ENCODE results near the gene SLC44A1.

Gene SLC44A1

DNA sequence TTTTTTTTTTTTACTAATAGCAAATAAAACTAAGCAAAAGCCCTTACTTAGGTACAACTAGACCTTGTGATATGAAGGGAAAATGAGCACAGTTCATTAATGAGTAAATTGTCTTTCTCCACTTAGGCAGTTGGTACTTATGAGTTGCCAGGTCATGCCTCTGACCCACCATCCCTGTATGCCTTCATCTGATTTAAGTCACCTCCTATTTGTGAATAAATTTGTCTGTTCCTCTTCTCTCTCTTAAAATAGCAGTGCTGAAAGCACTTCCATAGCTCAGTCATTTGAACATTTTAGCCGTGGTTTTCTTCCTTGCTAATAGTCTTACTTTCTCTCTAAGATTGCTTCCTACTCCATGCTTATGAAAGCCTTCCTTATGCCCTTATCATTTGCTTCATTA lies 61.4 kb downstream of the SLC44A1 start:
- no peak for DNase-seq (ENCODE audit: low read depth)

DNA sequence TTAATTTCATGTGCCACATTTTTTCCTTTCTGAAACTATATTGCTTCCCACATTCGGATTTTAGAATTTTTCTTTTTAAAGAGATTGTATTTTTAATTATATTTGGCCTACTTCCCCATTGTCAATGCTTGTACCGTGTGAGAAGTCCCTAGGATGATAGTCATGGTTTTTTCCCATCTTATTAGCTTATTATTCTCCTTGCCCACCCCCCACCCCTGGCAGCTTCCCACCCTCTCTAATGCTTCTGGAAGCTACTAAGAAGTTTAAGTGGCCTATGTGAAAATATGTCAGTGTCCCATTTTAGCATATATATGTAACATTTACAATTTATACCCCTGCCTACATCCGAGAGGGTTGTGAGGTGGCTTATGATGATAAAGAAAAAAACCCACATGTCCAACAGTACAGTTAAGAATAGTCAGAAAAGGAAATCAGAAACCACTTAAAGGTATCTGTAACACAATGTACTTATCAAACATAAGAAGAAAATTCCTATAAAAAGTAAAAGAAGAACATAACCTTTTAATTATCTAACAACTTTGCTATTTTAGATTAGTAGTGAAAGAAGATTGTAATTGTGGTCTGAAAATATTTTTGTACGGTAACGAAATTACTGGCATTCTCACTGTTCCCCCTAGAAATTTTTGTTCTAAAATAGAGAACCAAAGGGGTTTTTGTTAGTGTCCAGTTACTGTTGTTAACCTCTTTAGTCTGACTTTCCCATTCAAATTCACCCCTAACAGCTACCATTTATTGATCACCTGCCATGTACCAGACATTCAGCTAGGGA lies 62.1 kb downstream of the SLC44A1 start:
- DNase-seq (ENCODE audit: low read depth) = no peak

DNA sequence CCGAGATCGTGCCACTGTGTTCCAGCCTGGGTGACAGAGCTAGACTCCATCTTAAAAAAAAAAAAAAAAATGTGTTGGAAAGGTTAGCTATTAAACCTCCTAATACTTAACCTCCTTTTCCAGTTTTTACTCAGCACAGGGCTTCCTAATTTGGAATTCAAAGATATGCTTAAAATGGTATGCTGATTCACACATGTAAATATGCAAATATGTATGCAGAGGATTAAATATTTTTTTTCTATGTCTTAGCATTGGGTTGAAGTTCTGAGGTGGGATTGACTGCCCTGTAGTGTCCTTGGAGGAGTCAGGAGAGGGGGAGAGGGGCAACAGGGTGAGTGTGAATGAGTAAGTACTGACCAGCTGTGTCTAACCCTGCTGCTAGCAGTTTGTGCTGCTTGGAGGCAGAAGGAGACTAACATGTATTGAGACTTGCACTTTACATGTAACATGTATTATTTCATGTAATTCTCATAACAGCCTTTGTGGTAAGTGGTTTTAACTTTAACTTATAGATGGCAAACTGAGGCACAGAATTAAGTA lies 63.2 kb downstream of the SLC44A1 start:
- no peak for DNase-seq (ENCODE audit: low read depth)

DNA sequence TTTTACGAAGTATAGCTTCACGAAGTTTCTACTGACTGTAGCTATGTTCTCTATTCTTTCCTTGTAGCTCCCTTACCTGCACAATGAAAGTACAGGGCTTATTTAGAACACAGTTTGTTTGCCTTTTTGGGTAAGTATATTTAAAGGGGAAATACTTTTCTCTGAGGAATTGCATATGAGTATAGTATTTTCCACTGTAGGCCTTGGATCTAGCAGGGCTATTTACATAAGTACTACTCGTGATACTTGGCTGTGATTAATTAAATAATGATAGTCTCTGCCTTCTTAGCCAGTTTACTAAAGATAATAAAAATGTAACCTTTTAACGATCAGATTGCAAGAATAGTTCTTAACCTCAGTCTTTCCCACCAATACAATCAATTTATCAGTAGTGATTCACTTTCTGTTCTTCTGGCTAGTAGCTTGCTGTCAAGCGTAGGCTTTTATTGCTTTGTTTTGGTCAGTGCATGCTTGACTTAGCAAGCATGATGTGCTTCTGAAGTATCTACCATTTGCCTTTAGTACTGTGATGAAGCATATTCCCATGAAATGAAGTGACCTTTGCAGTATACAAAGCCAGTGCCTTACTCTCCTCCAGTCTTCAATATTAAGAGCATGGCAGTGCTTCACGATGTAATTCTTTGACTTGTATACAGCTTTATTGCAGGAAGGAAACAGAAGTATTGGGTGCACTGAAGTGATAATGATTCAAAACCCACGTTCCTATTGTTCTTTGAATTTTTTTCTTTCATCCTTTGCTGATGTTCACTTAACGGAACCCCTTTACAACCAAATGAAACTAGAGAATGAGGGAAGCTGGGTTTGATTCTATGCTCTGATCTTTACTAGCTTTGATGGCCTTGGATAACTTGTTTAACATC lies 64.2 kb downstream of the SLC44A1 start:
- no peak for DNase-seq (ENCODE audit: low read depth)

DNA sequence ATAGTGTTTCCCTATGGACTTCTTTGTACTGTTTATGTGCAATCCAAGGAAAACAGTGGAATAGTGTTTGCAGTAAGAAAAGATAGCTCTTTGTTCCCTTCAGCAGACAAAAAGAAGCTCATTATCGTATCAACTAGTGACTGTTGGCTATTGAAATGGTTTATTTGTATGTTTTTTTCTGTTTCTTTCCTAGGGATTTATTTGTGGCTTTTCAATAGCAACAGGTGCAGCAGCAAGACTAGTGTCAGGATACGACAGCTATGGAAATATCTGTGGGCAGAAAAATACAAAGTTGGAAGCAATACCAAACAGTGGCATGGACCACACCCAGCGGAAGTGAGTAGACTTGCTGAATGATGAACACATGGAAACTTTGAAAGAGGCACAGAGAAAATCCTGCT lies 65.1 kb downstream of the SLC44A1 start:
- no peak for DNase-seq (ENCODE audit: low read depth)

DNA sequence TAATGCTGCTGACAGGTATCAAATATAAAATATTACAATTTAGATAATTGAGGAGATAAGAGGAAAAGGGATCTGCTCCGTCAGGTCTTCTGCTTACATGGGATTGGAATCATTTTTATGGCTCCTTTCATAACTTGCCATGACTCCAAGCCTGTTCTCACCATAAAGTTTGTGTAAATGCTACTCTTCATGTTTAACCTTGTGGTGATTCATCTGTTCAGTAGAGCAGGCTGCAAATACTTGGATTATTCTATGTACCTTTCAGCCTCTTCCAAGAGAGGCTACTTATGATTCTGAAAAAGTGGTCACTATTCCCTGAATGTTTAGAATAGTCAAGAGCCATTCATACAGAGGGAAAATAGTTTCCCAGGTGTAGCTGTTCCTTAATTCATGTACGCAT lies 66.9 kb downstream of the SLC44A1 start:
- DNase-seq (ENCODE audit: low read depth) = no peak

DNA sequence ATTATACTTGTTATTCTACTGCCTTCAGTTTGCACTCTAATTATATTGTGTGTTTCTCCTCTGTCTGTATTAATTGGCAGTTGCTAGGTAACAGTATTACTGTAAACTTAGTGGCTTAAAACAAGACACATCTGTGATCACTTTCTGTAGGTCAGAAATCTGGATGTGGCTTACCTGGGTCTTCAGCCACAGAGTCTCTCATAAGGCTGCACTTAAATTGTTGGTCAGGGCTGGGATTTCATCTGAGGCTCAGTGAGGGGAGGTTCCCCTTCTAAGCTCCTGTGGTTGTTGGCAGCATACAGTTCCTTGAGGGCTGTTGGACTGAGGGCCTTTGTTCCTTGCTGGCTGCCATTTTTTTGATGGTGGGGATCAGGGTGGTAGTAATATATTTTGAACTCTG lies 68.8 kb downstream of the SLC44A1 start:
- no peak for DNase-seq (ENCODE audit: low read depth)

DNA sequence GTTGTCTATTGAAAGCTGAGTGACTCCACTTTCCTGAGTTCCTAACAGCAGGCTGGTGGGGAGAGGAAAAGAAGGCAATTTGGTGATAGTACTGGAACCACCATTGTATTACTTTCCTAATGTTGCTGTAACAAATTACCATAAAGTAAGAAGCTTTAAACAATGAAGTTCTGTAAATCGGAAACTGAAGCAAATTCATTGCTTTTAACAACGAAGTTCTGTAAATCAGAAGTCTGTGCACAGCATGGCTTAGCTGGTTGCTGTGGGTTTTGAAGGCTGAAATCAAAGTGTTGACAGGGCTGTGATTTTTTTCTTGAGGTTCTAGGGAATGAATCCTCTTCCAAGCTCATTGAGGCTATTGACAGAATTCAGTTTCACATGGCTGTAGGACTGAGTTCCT lies 72.3 kb downstream of the SLC44A1 start:
- DNase-seq (ENCODE audit: low read depth) = no peak

DNA sequence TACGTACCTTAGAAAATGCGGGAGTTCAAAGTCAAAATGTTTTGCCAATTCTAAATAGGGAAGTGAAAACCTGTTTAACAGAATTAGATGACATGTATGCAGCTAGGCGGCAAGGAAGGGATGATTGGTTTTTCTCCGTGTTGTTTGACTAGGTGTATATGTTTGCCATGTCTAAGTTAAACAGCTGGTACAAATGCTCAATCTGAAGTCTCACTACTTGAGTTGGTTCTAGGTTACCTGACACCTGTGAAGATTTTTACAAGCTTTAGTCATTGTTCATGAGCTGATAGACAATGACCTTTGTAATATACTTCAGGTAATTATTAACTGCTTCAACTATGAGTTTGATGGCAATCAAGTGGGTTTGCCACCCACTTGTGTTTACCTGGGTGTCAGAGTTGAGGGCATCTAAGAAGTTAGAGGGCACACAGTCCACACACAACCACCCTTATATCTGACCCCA lies 74.3 kb downstream of the SLC44A1 start:
- DNase-seq (ENCODE audit: low read depth) = no peak

DNA sequence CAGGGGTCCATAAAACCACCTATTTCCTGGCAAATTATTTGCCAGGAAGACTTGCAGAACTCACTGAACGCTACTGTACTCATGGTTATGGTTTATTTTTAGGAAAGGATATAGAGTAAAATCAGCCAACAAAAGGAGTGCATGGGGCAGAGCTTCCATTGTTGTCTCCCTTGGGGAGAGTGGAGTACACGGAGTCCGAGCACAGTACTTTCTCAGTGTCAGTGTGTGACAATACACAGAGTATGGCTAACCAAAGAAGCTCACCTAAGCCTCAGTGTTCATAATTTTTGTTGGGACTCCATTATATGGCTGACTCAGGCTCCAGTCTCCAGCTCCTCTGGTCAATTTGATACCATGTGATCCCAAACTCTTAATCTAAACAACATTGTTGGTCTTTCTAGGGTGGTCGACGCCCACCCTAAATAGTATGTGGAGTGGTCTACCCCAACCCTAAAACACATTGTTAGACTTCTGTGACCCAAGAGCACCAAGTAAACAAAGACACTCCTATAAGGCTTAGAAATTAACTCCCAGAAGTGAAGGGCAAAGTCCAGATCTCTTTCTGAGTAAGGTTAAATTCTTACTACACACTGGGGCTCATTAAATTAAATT lies 74.9 kb downstream of the SLC44A1 start:
- DNase-seq (ENCODE audit: low read depth) = no peak

DNA sequence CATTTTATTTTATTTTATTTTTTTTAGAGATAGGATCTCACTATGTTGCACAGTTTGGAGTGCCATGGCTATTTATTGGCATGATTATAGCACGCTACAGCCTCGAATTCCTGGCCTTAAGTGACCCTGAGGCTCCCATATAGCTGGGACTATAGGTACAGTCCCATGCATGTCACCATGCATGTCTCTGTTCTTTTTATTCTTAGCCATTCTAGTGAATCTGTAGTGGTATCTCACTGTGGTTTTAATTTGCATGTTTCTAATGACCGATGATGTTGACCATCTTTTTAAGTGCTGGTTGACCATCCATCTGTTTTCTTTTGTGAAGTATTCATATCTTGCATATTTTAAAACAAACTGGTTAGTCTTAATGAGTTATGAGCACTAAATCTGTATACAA lies 76.1 kb downstream of the SLC44A1 start:
- no peak for DNase-seq (ENCODE audit: low read depth)

DNA sequence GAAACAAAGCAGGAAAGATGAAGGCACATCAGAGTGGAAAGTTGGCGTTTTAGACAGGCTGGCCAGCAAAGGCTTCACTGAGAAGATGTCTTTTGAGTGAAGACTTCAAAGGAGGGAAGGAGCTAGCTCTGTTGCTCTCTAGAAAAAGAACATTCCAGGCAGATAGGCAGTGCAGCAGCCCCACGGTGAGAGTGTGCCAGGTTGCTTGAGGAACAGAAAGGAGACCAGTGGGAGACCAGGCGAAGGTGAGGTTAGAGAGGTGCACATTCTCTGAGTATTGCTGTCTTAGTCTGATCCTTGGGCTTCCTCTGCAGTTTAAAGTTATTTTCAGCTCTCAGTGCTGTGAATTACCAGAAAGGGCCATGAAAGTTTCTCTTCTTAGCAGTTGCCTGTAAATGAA lies 83.8 kb downstream of the SLC44A1 start:
- DNase-seq (ENCODE audit: low read depth) = no peak

DNA sequence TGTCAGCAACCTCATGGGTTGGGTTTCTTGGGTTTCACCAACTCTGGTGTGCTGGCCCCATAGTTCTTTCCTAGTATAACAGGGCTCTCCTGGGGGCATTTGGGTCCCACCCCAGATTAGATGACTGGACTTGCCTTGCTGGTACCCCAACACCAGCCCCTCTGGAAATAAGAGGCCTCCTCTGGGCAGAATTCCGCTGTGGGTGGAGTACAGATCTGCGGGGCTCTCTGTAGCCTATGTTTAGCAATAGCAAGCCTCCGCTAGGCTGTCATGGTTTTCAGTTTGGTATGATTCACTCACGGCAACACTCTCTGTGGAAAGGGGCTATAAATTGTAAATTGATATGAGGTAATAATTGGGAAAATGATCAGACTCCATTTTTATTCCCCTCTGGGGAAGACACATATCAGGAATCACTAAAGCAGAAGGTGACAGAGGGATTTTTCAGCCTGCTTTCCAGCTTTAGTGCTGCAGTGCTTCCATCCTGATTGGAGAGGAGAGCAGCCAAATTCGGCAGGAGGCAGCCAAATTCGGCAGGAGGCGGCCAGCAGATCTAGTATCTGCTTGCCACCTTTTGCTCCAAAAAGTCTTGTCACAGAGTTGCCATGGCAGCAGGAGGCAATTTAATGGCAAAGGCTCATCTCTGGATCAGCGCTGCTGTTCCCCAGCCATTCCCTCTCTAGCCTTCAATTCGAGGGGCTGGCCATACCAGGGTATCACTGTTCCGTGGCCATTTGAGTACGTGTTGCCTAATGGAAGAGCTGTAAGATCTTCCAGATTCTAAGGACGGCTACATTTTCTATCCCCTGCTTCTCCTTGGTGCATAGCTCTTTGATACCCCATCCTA lies 84.6 kb downstream of the SLC44A1 start:
- DNase-seq (ENCODE audit: low read depth) = no peak

DNA sequence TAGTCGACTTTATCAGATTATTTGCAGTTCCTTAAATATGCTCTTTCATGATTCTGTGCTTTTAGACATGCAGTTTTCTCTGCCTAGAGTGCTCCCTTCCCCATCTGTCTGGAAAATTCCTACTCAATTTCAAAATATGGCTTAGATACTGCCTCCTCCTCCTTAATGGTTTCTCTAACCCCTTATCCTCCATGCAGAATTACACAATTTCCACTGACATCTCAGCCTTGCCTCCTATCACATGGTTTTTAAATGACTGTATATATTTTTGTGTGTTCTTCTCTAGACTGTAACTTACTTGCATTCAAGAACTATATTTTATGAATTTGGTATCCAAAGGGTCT lies 85.2 kb downstream of the SLC44A1 start:
- no peak for DNase-seq (ENCODE audit: low read depth)

DNA sequence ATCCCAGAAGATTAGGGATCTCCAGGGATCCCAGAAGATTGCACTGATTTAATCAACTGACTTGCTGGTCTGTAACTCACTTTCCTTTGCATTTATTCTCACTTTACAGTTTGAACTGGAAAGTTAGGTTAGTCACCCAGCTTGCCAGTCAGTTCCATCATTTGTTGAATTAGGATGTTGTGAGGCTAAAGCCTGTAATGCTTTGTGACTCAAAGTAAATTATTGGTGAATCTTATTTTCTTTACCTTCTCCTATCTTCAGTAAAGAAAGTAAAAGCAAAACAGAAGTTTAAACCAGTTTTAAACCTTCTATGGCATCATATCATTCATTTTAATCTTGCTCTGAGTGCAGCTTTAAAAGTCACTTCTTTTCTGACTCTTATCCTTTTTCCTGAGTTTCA lies 85.8 kb downstream of the SLC44A1 start:
- DNase-seq (ENCODE audit: low read depth) = no peak

DNA sequence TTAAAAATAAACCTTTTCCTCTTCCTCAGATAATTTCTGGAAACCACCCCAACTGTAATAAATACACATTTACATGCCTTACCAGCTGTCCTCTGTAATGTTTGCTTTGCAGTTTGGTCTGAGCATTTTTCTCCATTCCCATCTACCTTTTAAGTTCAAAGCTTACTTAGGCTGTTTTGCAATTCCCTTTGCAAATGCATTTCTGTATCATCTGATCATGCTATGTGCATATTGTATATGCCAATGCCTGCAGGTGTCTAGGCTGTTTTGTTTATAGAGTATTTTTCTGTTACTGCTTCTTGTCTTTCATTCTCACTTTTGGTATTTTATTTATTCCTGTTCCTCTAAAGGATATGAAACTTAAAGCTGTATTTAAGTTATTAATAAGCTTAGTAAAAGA lies 86.3 kb downstream of the SLC44A1 start:
- no peak for DNase-seq (ENCODE audit: low read depth)

DNA sequence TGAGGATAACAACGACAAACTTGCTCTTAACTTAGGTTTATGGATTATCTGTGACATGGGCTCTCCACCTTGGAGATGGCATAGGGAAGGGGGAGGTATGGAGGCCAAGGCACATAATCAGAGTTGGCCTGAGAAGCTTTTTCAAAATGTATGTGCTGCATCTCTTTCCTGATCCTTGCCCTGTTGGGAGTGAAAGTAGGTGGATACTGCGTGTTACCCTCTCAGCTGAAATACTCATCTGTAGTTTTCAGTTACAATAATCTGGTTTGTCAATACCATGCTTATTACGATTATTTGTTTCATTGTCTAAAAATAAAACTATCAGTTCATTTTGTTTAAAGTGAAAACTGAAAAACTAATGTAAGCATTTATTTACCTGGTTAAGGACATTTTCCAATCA lies 86.7 kb downstream of the SLC44A1 start:
- DNase-seq (ENCODE audit: low read depth) = no peak

DNA sequence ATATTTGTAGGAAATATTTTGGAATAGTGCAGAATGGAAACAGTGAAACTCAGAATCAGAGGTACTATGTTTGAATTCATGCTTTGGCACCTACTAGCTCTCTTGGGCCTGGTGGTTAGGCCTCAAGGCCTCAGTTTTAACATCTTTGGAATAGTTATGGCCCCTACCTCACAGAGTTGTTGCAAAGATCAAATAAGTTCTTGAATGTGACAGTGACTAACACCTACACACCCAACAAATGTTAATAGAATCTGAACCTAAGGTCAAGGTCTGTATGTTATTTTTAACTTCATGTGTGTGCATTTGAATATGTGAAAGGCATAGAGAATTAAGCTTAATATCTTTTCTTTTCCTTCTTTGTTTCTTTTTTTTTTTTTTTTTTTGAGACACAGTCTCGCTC lies 87.3 kb downstream of the SLC44A1 start:
- no peak for DNase-seq (ENCODE audit: low read depth)

DNA sequence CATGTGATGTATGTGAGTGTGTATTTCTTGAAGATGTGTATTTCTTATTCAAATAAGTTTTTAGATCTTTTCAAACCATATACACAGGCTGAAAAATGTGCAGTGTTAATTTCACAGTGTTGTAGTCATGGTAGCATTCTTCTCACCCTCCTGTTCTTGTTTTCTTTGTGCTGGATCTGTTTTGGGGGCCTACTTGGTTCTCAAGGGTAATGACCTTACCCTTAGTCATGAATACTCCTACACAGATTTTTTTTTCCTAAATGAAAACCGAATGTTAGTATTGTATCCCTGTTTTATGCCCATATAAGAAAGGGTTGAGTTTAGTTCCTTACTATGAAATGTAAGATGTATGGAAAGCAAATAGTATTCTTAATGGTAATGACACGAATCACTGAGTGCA lies 88.0 kb downstream of the SLC44A1 start:
- DNase-seq (ENCODE audit: low read depth) = peak; percentile 54

DNA sequence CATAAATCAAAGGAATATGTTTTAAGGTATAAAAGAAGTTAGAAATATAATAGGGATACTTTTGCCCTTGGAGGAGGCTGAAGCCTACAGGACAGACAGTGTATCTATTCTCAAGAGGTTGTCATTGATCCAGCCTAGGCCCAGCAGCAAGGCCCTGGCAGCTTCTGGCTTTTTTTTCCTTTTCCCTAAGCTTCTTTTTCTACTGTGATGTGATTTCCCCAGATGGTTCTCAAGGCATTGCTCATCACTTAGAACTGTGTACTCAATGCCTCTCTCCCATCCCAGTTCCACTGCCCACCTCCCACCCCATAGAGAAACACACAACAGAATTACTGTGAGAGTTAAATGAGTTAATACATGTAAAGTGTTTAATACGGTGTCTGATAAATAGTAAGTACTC lies 88.6 kb downstream of the SLC44A1 start:
- DNase-seq (ENCODE audit: low read depth) = peak; percentile 37

DNA sequence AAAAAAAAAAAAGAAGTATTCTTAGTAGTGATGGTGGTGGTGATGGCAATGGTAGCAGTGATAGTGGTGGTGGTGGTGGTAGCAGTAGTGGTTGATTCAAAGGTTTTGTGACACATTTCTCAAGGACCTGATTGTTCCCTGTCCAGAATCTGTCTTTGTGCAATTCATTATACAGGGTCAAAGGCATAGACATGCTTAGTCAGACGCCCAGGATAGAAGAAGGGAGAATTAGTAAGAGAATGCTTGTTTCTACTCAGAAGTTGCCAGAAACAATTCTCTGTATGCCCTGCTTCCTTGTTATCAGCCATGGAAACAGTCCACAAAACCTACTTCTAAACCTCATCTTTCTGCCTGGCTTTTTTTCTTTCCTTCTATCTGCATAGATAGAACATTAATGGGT lies 89.4 kb downstream of the SLC44A1 start:
- DNase-seq (ENCODE audit: low read depth) = no peak

DNA sequence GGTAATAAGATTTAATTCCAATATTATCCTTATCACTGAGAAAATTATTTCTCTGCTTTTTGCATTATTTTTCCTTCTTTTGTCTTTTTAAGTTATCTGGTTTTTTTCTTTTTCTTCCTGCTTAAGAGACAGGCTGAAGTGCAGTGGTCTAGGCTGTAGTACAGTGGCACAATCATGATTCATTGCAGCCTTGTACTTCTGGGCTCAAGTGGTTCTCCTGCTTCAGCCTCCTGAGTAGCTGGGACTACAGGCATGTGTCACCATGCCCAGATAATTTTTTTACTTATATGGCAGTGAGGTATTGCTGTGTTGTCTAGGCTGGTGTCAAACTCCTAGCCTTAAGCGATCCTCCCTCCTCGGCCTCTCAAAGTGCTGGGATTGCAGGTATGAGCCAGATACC lies 93.9 kb downstream of the SLC44A1 start:
- DNase-seq (ENCODE audit: low read depth) = no peak
